HEK293 (cell line): ENCODE measurements around the gene MRPL28.

Experiments used
- CTCF ChIA-PET: fragments of 350-600 bp; formaldehyde crosslinking; extraction: SDS; loops from one replicate; lab custom pipeline; 2021; ENCODE audit warnings: antibody characterized with exemption; lab: Yijun Ruan, JAX
- POLR2A ChIA-PET: fragments of 300-600 bp; formaldehyde crosslinking; extraction: SDS; loops from one replicate; lab custom pipeline; 2020; ENCODE audit warnings: antibody characterized with exemption, inconsistent platforms; lab: Yijun Ruan, JAX
- H3K27ac ChIP-seq: fragments of 200-500 bp; sonication (Bioruptor generic); 2 replicates; pipeline ENCODE4 v1.5.1; 2014; ENCODE audit warnings: low read depth, low read length, control low read depth, inconsistent platforms; ENCODE audit errors: extremely low read depth
- H3K36me3 ChIP-seq, 2 experiments: fragments of 200-500 bp in 1 of 2; sonication (Bioruptor generic) in 1 of 2; 1 replicate in 1 of 2; 2 replicates in 1 of 2; pipeline ENCODE4 v1.5.1; 2014 to 2017; ENCODE audit warnings: inconsistent platforms in 2 of 2, low read length in 2 of 2; ENCODE audit not compliant: control insufficient read depth in 2 of 2, insufficient read depth in 1 of 2
- H3K4me1 ChIP-seq: fragments of 200-500 bp; sonication (Bioruptor generic); 2 replicates; pipeline ENCODE4 v1.5.1; 2014; ENCODE audit warnings: mild to moderate bottlenecking, low read length, inconsistent platforms; ENCODE audit not compliant: control insufficient read depth, insufficient read depth
- H3K4me3 ChIP-seq: 2 replicates; pipeline ENCODE4 v1.5.1; 2011; ENCODE audit warnings: low read depth, mild to moderate bottlenecking, control low read depth, low read length, moderate library complexity
- H3K9me3 ChIP-seq: fragments of 200-500 bp; sonication (Bioruptor generic); 2 replicates; pipeline ENCODE4 v1.5.1; 2014; ENCODE audit warnings: low read depth, low read length, inconsistent platforms; ENCODE audit not compliant: control insufficient read depth, insufficient read depth
- HOXA7 ChIP-seq: sonication (generic); formaldehyde crosslinking; IDR thresholded peaks from 2 replicates; pipeline ENCODE4 v1.8.1; 2022; ENCODE audit warnings: missing genetic modification reagents, borderline replicate concordance
- HOXD13 ChIP-seq: sonication (generic); formaldehyde crosslinking; IDR thresholded peaks from 2 replicates; pipeline ENCODE4 v1.8.0; 2022; ENCODE audit warnings: missing genetic modification reagents, borderline replicate concordance
- KLF9 ChIP-seq: fragments of 450-650 bp; formaldehyde crosslinking; IDR thresholded peaks from 2 replicates; pipeline ENCODE4 v1.5.1; 2016; ENCODE audit warnings: missing biosample characterization, missing genetic modification characterization, low read depth
- SP2 ChIP-seq: fragments of 450-650 bp; formaldehyde crosslinking; IDR thresholded peaks from 2 replicates; pipeline ENCODE4 v1.5.1; 2016; ENCODE audit warnings: missing biosample characterization, missing genetic modification characterization
- YY1 ChIP-seq: fragments of 450-650 bp; formaldehyde crosslinking; IDR thresholded peaks from 2 replicates; pipeline ENCODE4 v1.5.1; 2018; ENCODE audit warnings: missing biosample characterization, missing genetic modification characterization
- ZFP3 ChIP-seq: fragments of 450-650 bp; formaldehyde crosslinking; IDR thresholded peaks from 2 replicates; pipeline ENCODE4 v1.5.1; 2016; ENCODE audit warnings: low read depth, missing biosample characterization, missing genetic modification characterization
- ZIC2 ChIP-seq: fragments of 450-650 bp; formaldehyde crosslinking; IDR thresholded peaks from 2 replicates; pipeline ENCODE4 v1.5.1; 2016; ENCODE audit warnings: missing biosample characterization, missing genetic modification characterization
- ZNF133 ChIP-seq: fragments of 450-650 bp; formaldehyde crosslinking; IDR thresholded peaks from 2 replicates; pipeline ENCODE4 v1.5.1; 2016; ENCODE audit warnings: missing biosample characterization, missing genetic modification characterization
- ZNF24 ChIP-seq: fragments of 450-650 bp; formaldehyde crosslinking; IDR thresholded peaks from 2 replicates; pipeline ENCODE4 v1.5.1; 2016; ENCODE audit warnings: missing biosample characterization, missing genetic modification characterization
- ZNF561 ChIP-seq: fragments of 450-650 bp; IDR thresholded peaks from 2 replicates; pipeline ENCODE4 v1.5.1; 2018; ENCODE audit warnings: missing biosample characterization, missing genetic modification characterization, borderline replicate concordance
- ZNF677 ChIP-seq: fragments of 450-650 bp; IDR thresholded peaks from 2 replicates; pipeline ENCODE4 v1.5.0; 2018; ENCODE audit warnings: missing biosample characterization, mild to moderate bottlenecking, missing genetic modification characterization, moderate library complexity
- TF ChIP-seq, protein P1 (sequence below): fragments of 450-650 bp; formaldehyde crosslinking; optimal IDR thresholded peaks from 2 replicates; pipeline ENCODE3; 2016; ENCODE audit warnings: missing biosample characterization, mild to moderate bottlenecking, missing genetic modification characterization
- TF ChIP-seq, protein P2 (sequence below): fragments of 450-650 bp; formaldehyde crosslinking; IDR thresholded peaks from 2 replicates; pipeline ENCODE4 v1.5.1; 2016; ENCODE audit warnings: missing biosample characterization, missing genetic modification characterization, borderline replicate concordance
- TF ChIP-seq, protein P3 (sequence below): fragments of 450-650 bp; formaldehyde crosslinking; conservative IDR thresholded peaks from 2 replicates; pipeline ENCODE4 v1.5.1; 2016; ENCODE audit warnings: low read depth, missing biosample characterization, missing genetic modification characterization
- TF ChIP-seq, protein P4 (sequence below): fragments of 450-650 bp; formaldehyde crosslinking; IDR thresholded peaks from 2 replicates; pipeline ENCODE4 v1.5.1; 2016; ENCODE audit warnings: missing biosample characterization, missing genetic modification characterization

Gene MRPL28

DNA sequence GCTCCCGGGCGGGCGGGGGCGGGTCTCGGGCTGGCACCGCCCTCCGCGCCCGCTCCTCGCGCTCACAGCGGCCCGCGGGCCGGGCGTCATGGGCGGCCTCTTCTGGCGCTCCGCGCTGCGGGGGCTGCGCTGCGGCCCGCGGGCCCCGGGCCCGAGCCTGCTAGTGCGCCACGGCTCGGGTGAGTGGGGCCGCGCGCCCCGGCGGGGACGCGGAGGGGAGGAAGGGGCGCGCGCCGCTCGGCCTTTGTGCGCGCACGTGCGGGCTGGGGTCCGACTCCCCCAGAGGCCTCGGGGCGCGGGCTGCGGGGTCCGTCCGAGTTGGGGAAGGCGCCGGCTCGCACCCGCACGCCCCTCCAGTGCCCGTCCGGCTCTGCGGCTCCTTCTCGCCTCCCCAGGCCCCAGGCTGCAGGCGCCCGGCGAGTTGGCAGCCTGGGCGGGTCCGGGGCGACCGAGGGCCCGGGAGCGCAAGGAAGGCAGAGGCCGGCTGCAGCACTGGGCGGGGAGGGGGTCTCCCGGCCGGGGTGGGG is 26.9 kb upstream of the MRPL28 start, which contains the start of gene NME4 (continued):
- TF ChIP-seq, protein P1, sequence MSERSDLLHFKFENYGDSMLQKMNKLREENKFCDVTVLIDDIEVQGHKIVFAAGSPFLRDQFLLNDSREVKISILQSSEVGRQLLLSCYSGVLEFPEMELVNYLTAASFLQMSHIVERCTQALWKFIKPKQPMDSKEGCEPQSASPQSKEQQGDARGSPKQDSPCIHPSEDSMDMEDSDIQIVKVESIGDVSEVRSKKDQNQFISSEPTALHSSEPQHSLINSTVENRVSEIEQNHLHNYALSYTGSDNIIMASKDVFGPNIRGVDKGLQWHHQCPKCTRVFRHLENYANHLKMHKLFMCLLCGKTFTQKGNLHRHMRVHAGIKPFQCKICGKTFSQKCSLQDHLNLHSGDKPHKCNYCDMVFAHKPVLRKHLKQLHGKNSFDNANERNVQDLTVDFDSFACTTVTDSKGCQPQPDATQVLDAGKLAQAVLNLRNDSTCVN (tag by site-specific recombination) = peak; percentile 70
- 0 out of 2 replicates have a peak, but pooled peaks have one; percentile 17 for TF ChIP-seq SP2 (tag by site-specific recombination)
- no peak for TF ChIP-seq ZNF133 (tag by site-specific recombination)
- TF ChIP-seq, protein P2, sequence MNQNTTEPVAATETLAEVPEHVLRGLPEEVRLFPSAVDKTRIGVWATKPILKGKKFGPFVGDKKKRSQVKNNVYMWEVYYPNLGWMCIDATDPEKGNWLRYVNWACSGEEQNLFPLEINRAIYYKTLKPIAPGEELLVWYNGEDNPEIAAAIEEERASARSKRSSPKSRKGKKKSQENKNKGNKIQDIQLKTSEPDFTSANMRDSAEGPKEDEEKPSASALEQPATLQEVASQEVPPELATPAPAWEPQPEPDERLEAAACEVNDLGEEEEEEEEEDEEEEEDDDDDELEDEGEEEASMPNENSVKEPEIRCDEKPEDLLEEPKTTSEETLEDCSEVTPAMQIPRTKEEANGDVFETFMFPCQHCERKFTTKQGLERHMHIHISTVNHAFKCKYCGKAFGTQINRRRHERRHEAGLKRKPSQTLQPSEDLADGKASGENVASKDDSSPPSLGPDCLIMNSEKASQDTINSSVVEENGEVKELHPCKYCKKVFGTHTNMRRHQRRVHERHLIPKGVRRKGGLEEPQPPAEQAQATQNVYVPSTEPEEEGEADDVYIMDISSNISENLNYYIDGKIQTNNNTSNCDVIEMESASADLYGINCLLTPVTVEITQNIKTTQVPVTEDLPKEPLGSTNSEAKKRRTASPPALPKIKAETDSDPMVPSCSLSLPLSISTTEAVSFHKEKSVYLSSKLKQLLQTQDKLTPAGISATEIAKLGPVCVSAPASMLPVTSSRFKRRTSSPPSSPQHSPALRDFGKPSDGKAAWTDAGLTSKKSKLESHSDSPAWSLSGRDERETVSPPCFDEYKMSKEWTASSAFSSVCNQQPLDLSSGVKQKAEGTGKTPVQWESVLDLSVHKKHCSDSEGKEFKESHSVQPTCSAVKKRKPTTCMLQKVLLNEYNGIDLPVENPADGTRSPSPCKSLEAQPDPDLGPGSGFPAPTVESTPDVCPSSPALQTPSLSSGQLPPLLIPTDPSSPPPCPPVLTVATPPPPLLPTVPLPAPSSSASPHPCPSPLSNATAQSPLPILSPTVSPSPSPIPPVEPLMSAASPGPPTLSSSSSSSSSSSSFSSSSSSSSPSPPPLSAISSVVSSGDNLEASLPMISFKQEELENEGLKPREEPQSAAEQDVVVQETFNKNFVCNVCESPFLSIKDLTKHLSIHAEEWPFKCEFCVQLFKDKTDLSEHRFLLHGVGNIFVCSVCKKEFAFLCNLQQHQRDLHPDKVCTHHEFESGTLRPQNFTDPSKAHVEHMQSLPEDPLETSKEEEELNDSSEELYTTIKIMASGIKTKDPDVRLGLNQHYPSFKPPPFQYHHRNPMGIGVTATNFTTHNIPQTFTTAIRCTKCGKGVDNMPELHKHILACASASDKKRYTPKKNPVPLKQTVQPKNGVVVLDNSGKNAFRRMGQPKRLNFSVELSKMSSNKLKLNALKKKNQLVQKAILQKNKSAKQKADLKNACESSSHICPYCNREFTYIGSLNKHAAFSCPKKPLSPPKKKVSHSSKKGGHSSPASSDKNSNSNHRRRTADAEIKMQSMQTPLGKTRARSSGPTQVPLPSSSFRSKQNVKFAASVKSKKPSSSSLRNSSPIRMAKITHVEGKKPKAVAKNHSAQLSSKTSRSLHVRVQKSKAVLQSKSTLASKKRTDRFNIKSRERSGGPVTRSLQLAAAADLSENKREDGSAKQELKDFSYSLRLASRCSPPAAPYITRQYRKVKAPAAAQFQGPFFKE (tag by site-specific recombination) = no peak
- TF ChIP-seq, protein P3, sequence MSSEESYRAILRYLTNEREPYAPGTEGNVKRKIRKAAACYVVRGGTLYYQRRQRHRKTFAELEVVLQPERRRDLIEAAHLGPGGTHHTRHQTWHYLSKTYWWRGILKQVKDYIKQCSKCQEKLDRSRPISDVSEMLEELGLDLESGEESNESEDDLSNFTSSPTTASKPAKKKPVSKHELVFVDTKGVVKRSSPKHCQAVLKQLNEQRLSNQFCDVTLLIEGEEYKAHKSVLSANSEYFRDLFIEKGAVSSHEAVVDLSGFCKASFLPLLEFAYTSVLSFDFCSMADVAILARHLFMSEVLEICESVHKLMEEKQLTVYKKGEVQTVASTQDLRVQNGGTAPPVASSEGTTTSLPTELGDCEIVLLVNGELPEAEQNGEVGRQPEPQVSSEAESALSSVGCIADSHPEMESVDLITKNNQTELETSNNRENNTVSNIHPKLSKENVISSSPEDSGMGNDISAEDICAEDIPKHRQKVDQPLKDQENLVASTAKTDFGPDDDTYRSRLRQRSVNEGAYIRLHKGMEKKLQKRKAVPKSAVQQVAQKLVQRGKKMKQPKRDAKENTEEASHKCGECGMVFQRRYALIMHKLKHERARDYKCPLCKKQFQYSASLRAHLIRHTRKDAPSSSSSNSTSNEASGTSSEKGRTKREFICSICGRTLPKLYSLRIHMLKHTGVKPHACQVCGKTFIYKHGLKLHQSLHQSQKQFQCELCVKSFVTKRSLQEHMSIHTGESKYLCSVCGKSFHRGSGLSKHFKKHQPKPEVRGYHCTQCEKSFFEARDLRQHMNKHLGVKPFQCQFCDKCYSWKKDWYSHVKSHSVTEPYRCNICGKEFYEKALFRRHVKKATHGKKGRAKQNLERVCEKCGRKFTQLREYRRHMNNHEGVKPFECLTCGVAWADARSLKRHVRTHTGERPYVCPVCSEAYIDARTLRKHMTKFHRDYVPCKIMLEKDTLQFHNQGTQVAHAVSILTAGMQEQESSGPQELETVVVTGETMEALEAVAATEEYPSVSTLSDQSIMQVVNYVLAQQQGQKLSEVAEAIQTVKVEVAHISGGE (tag by site-specific recombination) = no peak
- TF ChIP-seq ZFP3 (tag by site-specific recombination) = no peak
- no peak for TF ChIP-seq HOXD13
- TF ChIP-seq, protein P4, sequence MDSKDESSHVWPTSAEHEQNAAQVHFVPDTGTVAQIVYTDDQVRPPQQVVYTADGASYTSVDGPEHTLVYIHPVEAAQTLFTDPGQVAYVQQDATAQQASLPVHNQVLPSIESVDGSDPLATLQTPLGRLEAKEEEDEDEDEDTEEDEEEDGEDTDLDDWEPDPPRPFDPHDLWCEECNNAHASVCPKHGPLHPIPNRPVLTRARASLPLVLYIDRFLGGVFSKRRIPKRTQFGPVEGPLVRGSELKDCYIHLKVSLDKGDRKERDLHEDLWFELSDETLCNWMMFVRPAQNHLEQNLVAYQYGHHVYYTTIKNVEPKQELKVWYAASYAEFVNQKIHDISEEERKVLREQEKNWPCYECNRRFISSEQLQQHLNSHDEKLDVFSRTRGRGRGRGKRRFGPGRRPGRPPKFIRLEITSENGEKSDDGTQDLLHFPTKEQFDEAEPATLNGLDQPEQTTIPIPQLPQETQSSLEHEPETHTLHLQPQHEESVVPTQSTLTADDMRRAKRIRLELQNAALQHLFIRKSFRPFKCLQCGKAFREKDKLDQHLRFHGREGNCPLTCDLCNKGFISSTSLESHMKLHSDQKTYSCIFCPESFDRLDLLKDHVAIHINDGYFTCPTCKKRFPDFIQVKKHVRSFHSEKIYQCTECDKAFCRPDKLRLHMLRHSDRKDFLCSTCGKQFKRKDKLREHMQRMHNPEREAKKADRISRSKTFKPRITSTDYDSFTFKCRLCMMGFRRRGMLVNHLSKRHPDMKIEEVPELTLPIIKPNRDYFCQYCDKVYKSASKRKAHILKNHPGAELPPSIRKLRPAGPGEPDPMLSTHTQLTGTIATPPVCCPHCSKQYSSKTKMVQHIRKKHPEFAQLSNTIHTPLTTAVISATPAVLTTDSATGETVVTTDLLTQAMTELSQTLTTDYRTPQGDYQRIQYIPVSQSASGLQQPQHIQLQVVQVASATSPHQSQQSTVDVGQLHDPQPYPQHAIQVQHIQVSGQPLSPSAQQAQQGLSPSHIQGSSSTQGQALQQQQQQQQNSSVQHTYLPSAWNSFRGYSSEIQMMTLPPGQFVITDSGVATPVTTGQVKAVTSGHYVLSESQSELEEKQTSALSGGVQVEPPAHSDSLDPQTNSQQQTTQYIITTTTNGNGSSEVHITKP = no peak
- 0 out of 2 replicates have a peak, but pooled peaks have one; percentile 14 for TF ChIP-seq ZNF561 (tag by site-specific recombination)

DNA sequence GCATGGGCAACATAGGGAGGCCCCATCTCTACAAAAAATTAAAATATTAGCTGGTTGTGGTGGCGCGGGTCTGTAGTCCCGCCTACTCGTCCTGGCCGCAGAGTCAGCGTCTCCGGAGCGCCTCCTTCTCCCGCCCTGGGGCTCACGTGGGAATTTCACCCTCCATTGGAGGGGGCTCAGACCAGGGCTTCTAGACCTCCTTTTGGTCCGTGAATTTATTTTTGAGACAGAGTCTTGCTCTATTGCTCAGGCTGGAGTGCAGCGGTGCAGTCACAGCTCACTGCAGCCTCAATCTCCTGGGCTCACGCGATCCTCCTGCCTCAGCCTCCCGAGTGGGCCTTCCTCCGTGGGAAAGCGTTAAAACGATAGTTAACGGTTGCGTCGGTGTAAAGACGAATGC is 26.3 kb upstream of the MRPL28 start:
- H3K4me3 ChIP-seq = peak overlapping the region; percentile 18
- H3K27ac ChIP-seq = peak overlapping the region; percentile 72; the same call in 1 of the 2 replicates
- H3K4me1 ChIP-seq = no peaks in the 10 kb centered on the region
- no peaks in the 10 kb centered on the region for H3K9me3 ChIP-seq
- H3K36me3 ChIP-seq = peaks cover 0 to 27% of the 10 kb centered on the region in 2 experiments; a peak in 1 of 3 replicates
- POLR2A ChIA-PET = interaction anchor here (0.6 kb wide), 1 partner anchor 9 kb away, joined by 3 read pairs; no protein-coding TSS in a partner anchor
- CTCF ChIA-PET = no interaction called here
- TF ChIP-seq KLF9 (tag by site-specific recombination) (peak; percentile 40; the same call in 1 of the 2 replicates), HOXA7 (CRISPR knock-in tag) (no peak), YY1 (tag by site-specific recombination) (peak; percentile 43), ZNF133 (tag by site-specific recombination) (no peak), ZNF677 (tag by site-specific recombination) (no peak), ZNF24 (tag by site-specific recombination) (peak; percentile 46; the same call in 1 of the 2 replicates), ZIC2 (tag by site-specific recombination) (peak; percentile 18; the same call in 1 of the 2 replicates)
